Kidney (tissue), 14 donors: Measurements from ENCODE around the gene HSPA14. TPM values are rescaled to one million over a fixed set of nuclear protein-coding genes. Genes with fewer than 3 reads are reported as not detected.

Experiments used
- DNase-seq, 5 donors: peaks; one replicate each; pipeline ENCODE4 v3.0.0-alpha.2; 2013 to 2020
- FAIRE-seq: peaks from 2 replicates; lab custom pipeline; 2012; peaks lifted over from hg19 to GRCh38; lab: Jason Lieb, UNC
- H3K27ac ChIP-seq, 2 donors: one replicate each; pipeline ENCODE4 v1.7.0; 2013; ENCODE audit warnings: low read depth in 2 of 2, low read length in 2 of 2, inconsistent platforms in 1 of 2
- H3K27me3 ChIP-seq: one replicate; pipeline ENCODE4 v1.7.1; 2013; ENCODE audit warnings: low read length, inconsistent platforms; ENCODE audit not compliant: control insufficient read depth, insufficient read depth
- H3K36me3 ChIP-seq, 3 donors: one replicate each; pipeline versions ENCODE4 v1.7.0 to v1.7.1; 2013; ENCODE audit warnings: low read length in 3 of 3, control low read depth in 1 of 3, inconsistent platforms in 1 of 3; ENCODE audit not compliant: insufficient read depth in 3 of 3, control insufficient read depth in 2 of 3
- H3K4me1 ChIP-seq, 3 donors: one replicate each; pipeline versions ENCODE4 v1.7.0 to v1.7.1; 2013; ENCODE audit warnings: low read length in 3 of 3, inconsistent platforms in 1 of 3, low read depth in 1 of 3; ENCODE audit not compliant: control insufficient read depth in 2 of 3, insufficient read depth in 2 of 3
- H3K4me3 ChIP-seq, 3 donors: one replicate each; pipeline versions ENCODE4 v1.7.0 to v1.8.1; 2013; ENCODE audit warnings: low read length in 3 of 3, control low read depth in 1 of 3, inconsistent platforms in 1 of 3
- H3K9ac ChIP-seq, 3 donors: one replicate each; pipeline versions ENCODE4 v1.7.0 to v1.7.1; 2013; ENCODE audit warnings: low read length in 3 of 3, control low read depth in 1 of 3, inconsistent platforms in 1 of 3
- H3K9me3 ChIP-seq, 3 donors: one replicate each; pipeline versions ENCODE4 v1.7.0 to v1.7.1; 2013; ENCODE audit warnings: low read length in 3 of 3, control low read depth in 1 of 3, inconsistent platforms in 1 of 3; ENCODE audit not compliant: control insufficient read depth in 2 of 3, insufficient read depth in 1 of 3
- CTCF ChIP-seq: IDR thresholded peaks from 3 replicates; pipeline ENCODE4 v1.5.1; 2012; ENCODE audit warnings: mild to moderate bottlenecking, moderate library complexity, borderline replicate concordance; ENCODE audit not compliant: insufficient read depth; ENCODE audit errors: extremely low read depth
- intact Hi-C: fragments of 100-400 bp; cut with DNase I; formaldehyde crosslinking; loops from one replicate; pipeline ENCODE4 v1.11.1; 2022
- polyA plus RNA-seq: library from polyadenylated mRNA; stranded (reverse); fragments of 350-450 nt; fragmentation: Illumina TruSeq; extraction: RNeasy Lipid Tissue Mini Kit (QIAGEN cat#74804); gene quantifications from one replicate; pipeline ENCODE4 v1.2.3, GENCODE V29; 2014; ENCODE audit warnings: low read depth, low replicate concordance; ENCODE audit not compliant: insufficient read depth
- total RNA-seq: library from RNA; stranded (reverse); fragmentation: NEBNext Ultra II Directional; extraction: Animal tissue kit (Norgen Biotek cat#: 25700); gene quantifications from one replicate; pipeline ENCODE4 v1.2.1, GENCODE V29; 2021
- donor health status: control.
- donor health status: control.
- donor health status: control.
- donor health status: control.
- donor health status: control.
- donor health status: DM: yes; HTN: yes; CAD: no.
- donor health status: Normal renal cell carcinoma (clear cell type).

The HSPA14 gene
- total and polyA plus RNA-seq, 2 donors from 2014 or later, result 9.7 to 10.4 TPM

DNA sequence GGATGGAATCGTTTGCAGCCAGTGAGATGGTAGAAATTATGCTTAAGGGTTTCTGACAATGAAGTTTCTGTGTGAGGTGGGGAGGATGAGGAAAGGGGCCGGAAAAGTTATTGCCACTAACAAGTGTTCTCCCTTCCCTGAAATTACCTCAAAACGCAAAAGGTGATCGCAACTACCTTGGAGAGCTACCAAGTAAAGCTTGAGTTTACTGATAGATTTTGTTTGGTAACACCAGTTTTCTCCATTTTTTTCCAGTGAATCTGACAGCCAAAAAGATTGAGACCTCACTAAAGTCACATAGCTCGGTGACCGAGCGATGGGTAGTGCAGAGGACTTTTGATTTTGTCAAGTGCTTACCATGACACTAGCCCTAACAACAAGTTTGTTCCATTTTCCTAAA lies 42.1 kb downstream of the HSPA14 start:
- no peak for TF ChIP-seq CTCF
- no peak overlapping the region for H3K27ac ChIP-seq

DNA sequence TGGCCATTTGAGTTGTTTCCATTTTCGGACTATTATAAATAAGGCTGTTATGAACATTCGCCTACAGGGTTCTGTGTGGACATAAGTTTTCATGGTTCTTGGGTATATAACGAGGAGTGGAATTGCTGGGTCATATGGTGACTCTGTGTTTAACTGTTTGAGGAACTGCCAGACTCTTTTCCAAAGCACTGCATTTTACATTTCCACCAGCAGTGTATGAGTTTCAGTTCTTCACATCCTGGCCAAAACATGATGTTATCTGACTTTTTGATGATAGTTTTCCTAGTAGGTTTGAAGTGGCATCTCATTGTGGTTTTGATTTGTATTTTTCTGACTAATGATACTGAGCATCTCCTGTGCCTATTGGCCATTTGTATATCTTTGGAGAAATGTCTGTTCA lies 46.0 kb downstream of the HSPA14 start:
- Histone ChIP-seq H3K36me3 (no peaks in the 10 kb centered on the region), H3K9me3 (no peaks in the 10 kb centered on the region), H3K4me3 (no peak overlapping the region), H3K4me1 (peaks cover 0 to 3% (median 3%) of the 10 kb centered on the region in 3 donors), H3K27me3 (no peaks in the 10 kb centered on the region), H3K27ac (no peak overlapping the region), H3K9ac (no peak overlapping the region)
- no peak for DNase-seq
- intact Hi-C loops, result no loop called here
- TF ChIP-seq CTCF, result no peak
- FAIRE-seq, result no peak

More for the DNA sequence above, 42.1 kb downstream of the HSPA14 start:
- intact Hi-C loops, result no loop called here
- Histone ChIP-seq H3K9ac (no peak overlapping the region), H3K4me3 (peak overlapping the region in 2 of 3 donors; percentile 74 to 76), H3K9me3 (no peaks in the 10 kb centered on the region), H3K36me3 (no peaks in the 10 kb centered on the region), H3K27me3 (no peaks in the 10 kb centered on the region), H3K4me1 (peaks cover 0 to 5% (median 3%) of the 10 kb centered on the region in 3 donors)
- DNase-seq (peak in 2 of 5 donors; percentile 45 to 56), FAIRE-seq (no peak)

DNA sequence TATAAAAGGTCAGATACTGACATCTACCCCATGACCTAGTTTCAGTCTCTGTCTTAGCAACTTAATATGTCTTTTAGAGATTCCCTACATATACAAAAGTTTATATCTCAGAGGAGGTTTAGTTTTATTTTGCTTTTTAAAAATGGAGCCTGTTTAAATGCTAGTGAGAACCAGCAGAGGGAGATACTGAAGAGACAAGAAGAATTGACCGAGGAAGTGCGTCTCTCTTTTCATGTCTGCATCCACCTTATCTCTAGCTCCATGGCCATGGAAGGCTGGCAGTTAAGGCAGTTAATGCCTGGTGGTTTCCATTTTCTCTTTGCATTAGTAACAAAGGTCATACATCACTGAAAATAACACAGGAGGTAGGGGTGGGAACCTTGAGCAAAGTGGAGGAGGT lies 51.2 kb downstream of the HSPA14 start:
- no peak for TF ChIP-seq CTCF
- Histone ChIP-seq H3K4me1 (no peaks in the 10 kb centered on the region), H3K4me3 (no peak overlapping the region), H3K9ac (no peak overlapping the region), H3K9me3 (no peaks in the 10 kb centered on the region), H3K36me3 (no peaks in the 10 kb centered on the region), H3K27ac (no peak overlapping the region), H3K27me3 (no peaks in the 10 kb centered on the region)
- FAIRE-seq, result no peak
- no peak for DNase-seq
- intact Hi-C loops, result no loop called here

GRCh38 chr10:14891151-14891550 lies 53.0 kb downstream of the HSPA14 start:
- DNase-seq, result no peak
- no peaks in the 10 kb centered on the region for H3K9me3 ChIP-seq
- no peaks in the 10 kb centered on the region for H3K4me1 ChIP-seq
- H3K4me3 ChIP-seq, result no peak overlapping the region
- TF ChIP-seq CTCF, result no peak
- no peak for FAIRE-seq
- intact Hi-C loops, result no loop called here
- H3K9ac ChIP-seq, result no peak overlapping the region
- no peaks in the 10 kb centered on the region for H3K27me3 ChIP-seq
- H3K36me3 ChIP-seq, result no peaks in the 10 kb centered on the region
- H3K27ac ChIP-seq, result no peak overlapping the region
